Urinary bladder (tissue), 4 donors: ENCODE results near the gene ACACA. TPM values are rescaled to one million over a fixed set of nuclear protein-coding genes. Genes with fewer than 3 reads are reported as not detected.
"Not testable (repeated sequence)": the region's sequence is repeated elsewhere in the genome, so short reads cannot be mapped to it uniquely, and the experiment has no call there.

Experiments used
- DNase-seq: peaks from one replicate; pipeline ENCODE4 v3.0.0-alpha.2; 2015; ENCODE audit errors: extremely low spot score
- H3K27ac ChIP-seq: one replicate; pipeline ENCODE4 v1.5.1; 2013; ENCODE audit warnings: low read depth, mild to moderate bottlenecking, moderate library complexity
- H3K36me3 ChIP-seq: one replicate; pipeline ENCODE4 v1.6.1; 2013; ENCODE audit warnings: mild to moderate bottlenecking, moderate library complexity; ENCODE audit not compliant: insufficient read depth
- H3K4me1 ChIP-seq: one replicate; pipeline ENCODE4 v1.6.1; 2013; ENCODE audit warnings: mild to moderate bottlenecking, moderate library complexity; ENCODE audit not compliant: insufficient read depth
- H3K4me3 ChIP-seq: one replicate; pipeline ENCODE4 v1.5.1; 2013; ENCODE audit warnings: low read depth, low read length
- WGBS: extraction: QIAGEN DNeasy Blood & Tissue Kit; methylation state at CpG from one replicate; pipeline ENCODE4 v1.1.7; 2013; 5-methylcytosine and 5-hydroxymethylcytosine counted together
- polyA plus RNA-seq: library from polyadenylated mRNA; stranded (reverse); fragments of 200-250 nt; gene quantifications from one replicate; pipeline ENCODE4 v1.2.3, GENCODE V29; 2013
- total RNA-seq: library from RNA; depleted of rRNA; stranded (reverse); fragments of >200 nt; gene quantifications from one replicate; pipeline ENCODE4 v1.2.3, GENCODE V29; 2014
- donor health status: healthy with polysubstance abuse.
- donor health status: healthy.

ACACA gene
- total and polyA plus RNA-seq, 2 donors: 31.7 to 70.6 TPM

- peaks cover 2% of the 10 kb centered on the region for H3K36me3 ChIP-seq
- 52% methylated on average over 5 of the region's 5 CpGs for WGBS
- no peak overlapping the region for H3K4me3 ChIP-seq
- no peak for DNase-seq
- H3K27ac ChIP-seq: no peak overlapping the region
- no peaks in the 10 kb centered on the region for H3K4me1 ChIP-seq
These were observed 322.3 kb downstream of the ACACA start for GRCh38 chr17:37084372-37084771.

GRCh38 chr17:37083456-37083855 is 323.2 kb downstream of the ACACA start:
- no peak overlapping the region for H3K4me3 ChIP-seq
- H3K36me3 ChIP-seq: peaks cover 2% of the 10 kb centered on the region
- DNase-seq: no peak
- WGBS: 66% methylated on average over 6 of the region's 6 CpGs
- H3K4me1 ChIP-seq: no peaks in the 10 kb centered on the region
- H3K27ac ChIP-seq: no peak overlapping the region

GRCh38 chr17:37082985-37083384 is 323.7 kb downstream of the ACACA start:
- 71% methylated on average over 4 of the region's 4 CpGs for WGBS
- Histone ChIP-seq H3K4me1 (no peaks in the 10 kb centered on the region), H3K36me3 (peaks cover 2% of the 10 kb centered on the region), H3K4me3 (no peak overlapping the region), H3K27ac (no peak overlapping the region)
- no peak for DNase-seq

GRCh38 chr17:37082311-37082860 is 324.2 kb downstream of the ACACA start:
- no peak overlapping the region for H3K27ac ChIP-seq
- no peak for DNase-seq
- 81% methylated on average over 8 of the region's 8 CpGs for WGBS
- no peak overlapping the region for H3K4me3 ChIP-seq
- H3K4me1 ChIP-seq: no peaks in the 10 kb centered on the region
- peaks cover 2% of the 10 kb centered on the region for H3K36me3 ChIP-seq

- no peak for DNase-seq
- no peaks in the 10 kb centered on the region for H3K36me3 ChIP-seq
- H3K4me3 ChIP-seq: no peak overlapping the region
- no peaks in the 10 kb centered on the region for H3K4me1 ChIP-seq
- WGBS: 85% methylated on average over 5 of the region's 5 CpGs
- no peak overlapping the region for H3K27ac ChIP-seq
These were observed 325.3 kb downstream of the ACACA start for GRCh38 chr17:37081287-37081686.

- Histone ChIP-seq H3K27ac (no peak overlapping the region), H3K4me1 (no peaks in the 10 kb centered on the region), H3K36me3 (no peaks in the 10 kb centered on the region), H3K4me3 (no peak overlapping the region)
- DNase-seq: no peak
- WGBS: 96% methylated on average over 1 of the region's 1 CpG
These were observed 326.9 kb downstream of the ACACA start for GRCh38 chr17:37079735-37080134.

- Histone ChIP-seq H3K4me1 (no peaks in the 10 kb centered on the region), H3K36me3 (no peaks in the 10 kb centered on the region), H3K27ac (no peak overlapping the region), H3K4me3 (no peak overlapping the region)
- no peak for DNase-seq
- WGBS: 97% methylated on average over 2 of the region's 2 CpGs
These were observed 327.4 kb downstream of the ACACA start for GRCh38 chr17:37079065-37079708.

GRCh38 chr17:37073464-37073863 is 333.2 kb downstream of the ACACA start:
- not testable (repeated sequence) for H3K27ac ChIP-seq, H3K36me3 ChIP-seq, H3K4me3 ChIP-seq, DNase-seq, H3K4me1 ChIP-seq
- WGBS: 77% methylated on average over 3 of the region's 3 CpGs

GRCh38 chr17:37069087-37069486 is 337.5 kb downstream of the ACACA start:
- H3K4me3 ChIP-seq: no peak overlapping the region
- 91% methylated on average over 3 of the region's 3 CpGs for WGBS
- no peaks in the 10 kb centered on the region for H3K4me1 ChIP-seq
- DNase-seq: no peak
- H3K36me3 ChIP-seq: no peaks in the 10 kb centered on the region
- H3K27ac ChIP-seq: no peak overlapping the region

GRCh38 chr17:37068266-37068665 is 338.4 kb downstream of the ACACA start:
- DNase-seq: no peak
- H3K27ac ChIP-seq: no peak overlapping the region
- H3K4me3 ChIP-seq: no peak overlapping the region
- no peaks in the 10 kb centered on the region for H3K4me1 ChIP-seq
- no peaks in the 10 kb centered on the region for H3K36me3 ChIP-seq
- WGBS: 48% methylated on average over 10 of the region's 10 CpGs

- Histone ChIP-seq H3K4me1 (no peaks in the 10 kb centered on the region), H3K4me3 (no peak overlapping the region), H3K36me3 (no peaks in the 10 kb centered on the region), H3K27ac (no peak overlapping the region)
- WGBS: 53% methylated on average over 13 of the region's 13 CpGs
- no peak for DNase-seq
These were observed 339.0 kb downstream of the ACACA start for GRCh38 chr17:37067555-37068111.

GRCh38 chr17:37066322-37067255 is 340.0 kb downstream of the ACACA start:
- no peak for DNase-seq
- 69% methylated on average over 25 of the region's 25 CpGs for WGBS
- Histone ChIP-seq H3K4me3 (no peak overlapping the region), H3K36me3 (no peaks in the 10 kb centered on the region), H3K27ac (no peak overlapping the region), H3K4me1 (no peaks in the 10 kb centered on the region)

GRCh38 chr17:37065486-37066321 is 340.9 kb downstream of the ACACA start:
- WGBS: 65% methylated on average over 23 of the region's 23 CpGs
- no peaks in the 10 kb centered on the region for H3K4me1 ChIP-seq
- no peak overlapping the region for H3K27ac ChIP-seq
- no peaks in the 10 kb centered on the region for H3K36me3 ChIP-seq
- DNase-seq: no peak
- no peak overlapping the region for H3K4me3 ChIP-seq
